ENCODE results near the gene RAB3IL1.
"Not testable (repeated sequence)": the region's sequence is repeated elsewhere in the genome, so short reads cannot be mapped to it uniquely, and the experiment has no call there.

Gene RAB3IL1

GRCh38 chr11:61917334-61918109, at the start of gene RAB3IL1:
Gene RAB3IL1, minus strand, starts transcription at chr11:61917566. Its CDS starts 199 bp downstream, at chr11:61917367.
- peak in 2 of 3 experiments; percentile 28 to 48 for DNase-seq

GRCh38 chr11:61966734-61967115, 49.4 kb upstream of the RAB3IL1 start:
- peak in 1 of 3 experiments; percentile 69 for DNase-seq

- peak in 2 of 3 experiments; percentile 23 to 53 for DNase-seq
Observed at GRCh38 chr11:61964666-61965271, 47.4 kb upstream of the RAB3IL1 start.

GRCh38 chr11:61964058-61964665, 46.8 kb upstream of the RAB3IL1 start:
- no peak for DNase-seq

GRCh38 chr11:61963282-61964057, 46.1 kb upstream of the RAB3IL1 start:
- no peak for DNase-seq

GRCh38 chr11:61963016-61963281, 45.6 kb upstream of the RAB3IL1 start:
- no peak for DNase-seq

- DNase-seq, result no peak
Observed at GRCh38 chr11:61962213-61963015, 45.0 kb upstream of the RAB3IL1 start.

GRCh38 chr11:61961570-61962212, 44.3 kb upstream of the RAB3IL1 start:
- no peak for DNase-seq

GRCh38 chr11:61960532-61960931, 43.2 kb upstream of the RAB3IL1 start:
- no peak for DNase-seq

GRCh38 chr11:61959678-61960077, 42.3 kb upstream of the RAB3IL1 start:
- DNase-seq, result no peak

GRCh38 chr11:61959114-61959513, 41.7 kb upstream of the RAB3IL1 start:
- no peak for DNase-seq

GRCh38 chr11:61958590-61958989, 41.2 kb upstream of the RAB3IL1 start:
- no peak for DNase-seq

GRCh38 chr11:61957021-61957770, 39.8 kb upstream of the RAB3IL1 start:
- no peak for DNase-seq

- peak in 1 of 3 experiments; percentile 52 for DNase-seq
Observed at GRCh38 chr11:61956191-61957020, 39.0 kb upstream of the RAB3IL1 start.

GRCh38 chr11:61955422-61956135, 38.2 kb upstream of the RAB3IL1 start:
- peak in 2 of 3 experiments; percentile 83 to 88 for DNase-seq

GRCh38 chr11:61954851-61955421, 37.6 kb upstream of the RAB3IL1 start:
- DNase-seq, result peak in 2 of 3 experiments; percentile 60 to 68

GRCh38 chr11:61954106-61954850, 36.9 kb upstream of the RAB3IL1 start:
- no peak for DNase-seq

GRCh38 chr11:61953632-61954031, 36.3 kb upstream of the RAB3IL1 start:
- not testable (repeated sequence) for DNase-seq
